GM18868 (cell line): ENCODE measurements around the gene TMEM120B.
A peak's percentile ranks its signal among the peaks of the same experiment; 100 is the strongest.
"Not testable (repeated sequence)": the region's sequence is repeated elsewhere in the genome, so short reads cannot be mapped to it uniquely, and the experiment has no call there.

ENCODE experiments used
- ATAC-seq: cut with Tn5 transposase; IDR thresholded peaks from one replicate; pipeline ENCODE4 v1.9.1; 2021; ENCODE audit warnings: mild to moderate bottlenecking, moderate library complexity; ENCODE audit not compliant: unreplicated experiment

Gene TMEM120B

GRCh38 chr12:121708313-121709063 lies 4.1 kb upstream of the TMEM120B start:
- no peak for ATAC-seq

- ATAC-seq: not testable (repeated sequence)
Measured at GRCh38 chr12:121709064-121709424, 3.5 kb upstream of the TMEM120B start.

GRCh38 chr12:121709478-121709961 lies 3.0 kb upstream of the TMEM120B start:
- no peak for ATAC-seq

GRCh38 chr12:121711361-121712189 lies 977 bp upstream of the TMEM120B start:
- ATAC-seq: no peak

- peak; percentile 18 for ATAC-seq
Measured at GRCh38 chr12:121712190-121712460, 427 bp upstream of the TMEM120B start.

- ATAC-seq: no peak
Measured at GRCh38 chr12:121713257-121713777, 765 bp downstream of the TMEM120B start.

- no peak for ATAC-seq
Measured at GRCh38 chr12:121713793-121714192, 1.2 kb downstream of the TMEM120B start.

GRCh38 chr12:121715055-121715454 lies 2.5 kb downstream of the TMEM120B start:
- not testable (repeated sequence) for ATAC-seq

GRCh38 chr12:121715862-121716435 lies 3.4 kb downstream of the TMEM120B start:
- no peak for ATAC-seq

- ATAC-seq: no peak
Measured at GRCh38 chr12:121717041-121717699, 4.6 kb downstream of the TMEM120B start.

- no peak for ATAC-seq
Measured at GRCh38 chr12:121718653-121719239, 6.2 kb downstream of the TMEM120B start.

GRCh38 chr12:121719926-121720414 lies 7.4 kb downstream of the TMEM120B start:
- ATAC-seq: no peak

- no peak for ATAC-seq
Measured at GRCh38 chr12:121720762-121721161, 8.2 kb downstream of the TMEM120B start.

- no peak for ATAC-seq
Measured at GRCh38 chr12:121722511-121722910, 10.0 kb downstream of the TMEM120B start.

GRCh38 chr12:121723200-121723599 lies 10.6 kb downstream of the TMEM120B start:
- no peak for ATAC-seq

- ATAC-seq: no peak
Measured at GRCh38 chr12:121724925-121725324, 12.4 kb downstream of the TMEM120B start.

- ATAC-seq: no peak
Measured at GRCh38 chr12:121725423-121725822, 12.9 kb downstream of the TMEM120B start.

GRCh38 chr12:121729021-121729420 lies 16.5 kb downstream of the TMEM120B start:
- ATAC-seq: no peak

- no peak for ATAC-seq
Measured at GRCh38 chr12:121731473-121731872, 18.9 kb downstream of the TMEM120B start.

- no peak for ATAC-seq
Measured at GRCh38 chr12:121733849-121734248, 21.3 kb downstream of the TMEM120B start.
